ENCODE data around the gene RBMS1. TPM values are rescaled to one million over a fixed set of nuclear protein-coding genes. Genes with fewer than 3 reads are reported as not detected.

The RBMS1 gene
- polyA plus RNA-seq, 1 donor from 2014 or later: 8.4 TPM

DNA sequence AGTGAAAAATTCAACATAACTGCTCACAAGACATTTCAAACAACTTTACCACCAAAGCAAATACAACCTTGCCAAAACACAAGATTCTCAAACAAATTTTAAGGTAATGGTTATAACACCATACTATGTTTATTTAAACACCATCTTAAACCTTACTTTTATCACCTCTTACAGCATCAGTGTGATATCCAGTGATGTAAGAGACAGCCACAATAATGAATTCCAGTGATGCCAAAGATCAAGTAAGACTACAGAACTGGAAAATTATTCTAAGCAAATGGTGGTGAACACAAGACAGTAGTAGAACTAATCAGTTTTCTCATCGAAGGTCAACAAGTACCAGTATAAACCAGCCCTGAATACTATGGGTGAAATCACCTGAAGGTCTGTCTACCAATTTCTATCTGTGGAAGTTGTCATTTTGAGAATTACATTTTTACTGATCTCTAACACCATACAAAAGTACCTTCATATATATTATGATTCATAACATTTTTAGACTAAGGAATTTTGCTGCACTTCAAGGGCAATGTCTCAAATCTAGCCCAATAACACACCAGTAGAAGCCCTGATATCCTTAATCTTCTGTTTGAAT, 146.2 kb downstream of the RBMS1 start:
- H3K9me3 ChIP-seq (ENCODE audit: low read length): no peaks in the 10 kb centered on the region
- H3K27me3 ChIP-seq (ENCODE audit: insufficient read depth, low read depth, low read length): no peaks in the 10 kb centered on the region
- H3K4me2 ChIP-seq (ENCODE audit: low read length): no peak overlapping the region
- no peak overlapping the region for H3K27ac ChIP-seq (ENCODE audit: low read length)
- H4K20me1 ChIP-seq (ENCODE audit: insufficient read depth): no peaks in the 10 kb centered on the region
- H3K79me2 ChIP-seq (replicated peaks; ENCODE audit: insufficient read depth, low read length): no peaks in the 10 kb centered on the region
- no peak overlapping the region for H2AFZ ChIP-seq (ENCODE audit: low read depth, low read length)
- H3F3A ChIP-seq (ENCODE audit: insufficient read depth, low read length, poor library complexity, severe bottlenecking): no peaks in the 10 kb centered on the region
- no peak for TF ChIP-seq TAF1 (IDR thresholded peaks at IDR 0.05; ENCODE audit: low read depth)
- no peak for TF ChIP-seq POLR2AphosphoS5 (IDR thresholded peaks at IDR 0.05)
- no peak overlapping the region for H3K4me3 ChIP-seq (ENCODE audit: low read length)
- no peak overlapping the region for H3K9ac ChIP-seq (ENCODE audit: low read length)
- H3K36me3 ChIP-seq (ENCODE audit: insufficient read depth, low read length): no peaks in the 10 kb centered on the region
- H3K9me2 ChIP-seq (ENCODE audit: insufficient read depth, low read length): no peaks in the 10 kb centered on the region

DNA sequence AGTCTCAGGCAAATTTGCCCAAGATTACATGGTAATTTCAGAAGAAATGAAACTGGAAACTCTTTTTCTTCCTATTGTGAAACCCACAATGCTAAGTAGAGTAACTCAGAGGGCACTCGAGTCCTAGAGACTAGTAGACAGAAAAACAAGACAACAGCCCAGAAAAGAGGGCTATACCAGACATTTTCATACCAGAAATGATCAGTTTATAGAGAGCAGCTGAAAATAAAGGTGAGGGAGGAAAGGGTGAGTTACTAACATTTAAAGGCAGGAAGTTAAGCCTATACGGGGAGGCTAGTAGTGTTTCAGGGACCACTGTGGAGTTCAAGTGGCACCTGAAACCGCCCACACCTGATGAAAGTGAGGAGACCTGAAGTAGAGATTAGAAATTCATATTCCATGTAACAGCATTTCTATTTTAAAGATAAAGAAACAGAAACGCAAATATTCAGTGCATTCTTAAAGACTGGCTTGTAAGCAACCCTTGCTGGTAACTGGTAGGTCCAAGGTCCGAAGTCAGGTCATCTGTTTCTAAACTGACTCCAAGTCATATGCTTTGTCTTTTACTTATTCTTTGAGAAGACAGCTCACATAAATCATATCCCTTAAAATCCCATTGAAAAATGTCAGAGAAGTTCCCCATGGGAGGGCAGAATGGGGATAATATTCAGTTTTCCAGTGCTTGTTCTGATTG, 148.4 kb downstream of the RBMS1 start:
- H3K36me3 ChIP-seq (ENCODE audit: insufficient read depth, low read length): no peaks in the 10 kb centered on the region
- TF ChIP-seq MXI1 (conservative IDR thresholded peaks at IDR 0.05; ENCODE audit: poor library complexity, severe bottlenecking) (no peak), EP300 (conservative IDR thresholded peaks at IDR 0.05; ENCODE audit: poor library complexity, severe bottlenecking) (no peak), POLR2AphosphoS5 (IDR thresholded peaks at IDR 0.05) (no peak), EZH2 (IDR thresholded peaks at IDR 0.05; ENCODE audit: borderline replicate concordance, insufficient read depth, low read length, poor library complexity, severe bottlenecking) (no peak), TAF1 (IDR thresholded peaks at IDR 0.05; ENCODE audit: low read depth) (no peak), SMC3 (conservative IDR thresholded peaks at IDR 0.05; ENCODE audit: poor library complexity) (no peak), RAD21 (conservative IDR thresholded peaks at IDR 0.05) (no peak)
- TF ChIP-seq, protein P1, sequence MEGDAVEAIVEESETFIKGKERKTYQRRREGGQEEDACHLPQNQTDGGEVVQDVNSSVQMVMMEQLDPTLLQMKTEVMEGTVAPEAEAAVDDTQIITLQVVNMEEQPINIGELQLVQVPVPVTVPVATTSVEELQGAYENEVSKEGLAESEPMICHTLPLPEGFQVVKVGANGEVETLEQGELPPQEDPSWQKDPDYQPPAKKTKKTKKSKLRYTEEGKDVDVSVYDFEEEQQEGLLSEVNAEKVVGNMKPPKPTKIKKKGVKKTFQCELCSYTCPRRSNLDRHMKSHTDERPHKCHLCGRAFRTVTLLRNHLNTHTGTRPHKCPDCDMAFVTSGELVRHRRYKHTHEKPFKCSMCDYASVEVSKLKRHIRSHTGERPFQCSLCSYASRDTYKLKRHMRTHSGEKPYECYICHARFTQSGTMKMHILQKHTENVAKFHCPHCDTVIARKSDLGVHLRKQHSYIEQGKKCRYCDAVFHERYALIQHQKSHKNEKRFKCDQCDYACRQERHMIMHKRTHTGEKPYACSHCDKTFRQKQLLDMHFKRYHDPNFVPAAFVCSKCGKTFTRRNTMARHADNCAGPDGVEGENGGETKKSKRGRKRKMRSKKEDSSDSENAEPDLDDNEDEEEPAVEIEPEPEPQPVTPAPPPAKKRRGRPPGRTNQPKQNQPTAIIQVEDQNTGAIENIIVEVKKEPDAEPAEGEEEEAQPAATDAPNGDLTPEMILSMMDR (IDR thresholded peaks at IDR 0.05; ENCODE audit: poor library complexity, severe bottlenecking): no peak
- TF ChIP-seq, protein P2, sequence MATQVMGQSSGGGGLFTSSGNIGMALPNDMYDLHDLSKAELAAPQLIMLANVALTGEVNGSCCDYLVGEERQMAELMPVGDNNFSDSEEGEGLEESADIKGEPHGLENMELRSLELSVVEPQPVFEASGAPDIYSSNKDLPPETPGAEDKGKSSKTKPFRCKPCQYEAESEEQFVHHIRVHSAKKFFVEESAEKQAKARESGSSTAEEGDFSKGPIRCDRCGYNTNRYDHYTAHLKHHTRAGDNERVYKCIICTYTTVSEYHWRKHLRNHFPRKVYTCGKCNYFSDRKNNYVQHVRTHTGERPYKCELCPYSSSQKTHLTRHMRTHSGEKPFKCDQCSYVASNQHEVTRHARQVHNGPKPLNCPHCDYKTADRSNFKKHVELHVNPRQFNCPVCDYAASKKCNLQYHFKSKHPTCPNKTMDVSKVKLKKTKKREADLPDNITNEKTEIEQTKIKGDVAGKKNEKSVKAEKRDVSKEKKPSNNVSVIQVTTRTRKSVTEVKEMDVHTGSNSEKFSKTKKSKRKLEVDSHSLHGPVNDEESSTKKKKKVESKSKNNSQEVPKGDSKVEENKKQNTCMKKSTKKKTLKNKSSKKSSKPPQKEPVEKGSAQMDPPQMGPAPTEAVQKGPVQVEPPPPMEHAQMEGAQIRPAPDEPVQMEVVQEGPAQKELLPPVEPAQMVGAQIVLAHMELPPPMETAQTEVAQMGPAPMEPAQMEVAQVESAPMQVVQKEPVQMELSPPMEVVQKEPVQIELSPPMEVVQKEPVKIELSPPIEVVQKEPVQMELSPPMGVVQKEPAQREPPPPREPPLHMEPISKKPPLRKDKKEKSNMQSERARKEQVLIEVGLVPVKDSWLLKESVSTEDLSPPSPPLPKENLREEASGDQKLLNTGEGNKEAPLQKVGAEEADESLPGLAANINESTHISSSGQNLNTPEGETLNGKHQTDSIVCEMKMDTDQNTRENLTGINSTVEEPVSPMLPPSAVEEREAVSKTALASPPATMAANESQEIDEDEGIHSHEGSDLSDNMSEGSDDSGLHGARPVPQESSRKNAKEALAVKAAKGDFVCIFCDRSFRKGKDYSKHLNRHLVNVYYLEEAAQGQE (IDR thresholded peaks at IDR 0.05; ENCODE audit: borderline replicate concordance): no peak
- H3K4me2 ChIP-seq (ENCODE audit: low read length): no peak overlapping the region
- no peaks in the 10 kb centered on the region for H3K79me2 ChIP-seq (replicated peaks; ENCODE audit: insufficient read depth, low read length)
- no peaks in the 10 kb centered on the region for H3K9me2 ChIP-seq (ENCODE audit: insufficient read depth, low read length)
- no peaks in the 10 kb centered on the region for H3K9me3 ChIP-seq (ENCODE audit: low read length)
- no peak overlapping the region for H3K4me3 ChIP-seq (ENCODE audit: low read length)
- H3F3A ChIP-seq (ENCODE audit: insufficient read depth, low read length, poor library complexity, severe bottlenecking): no peaks in the 10 kb centered on the region
- H2AFZ ChIP-seq (ENCODE audit: low read depth, low read length): no peak overlapping the region
- H4K20me1 ChIP-seq (ENCODE audit: insufficient read depth): no peaks in the 10 kb centered on the region
- H3K27me3 ChIP-seq (ENCODE audit: insufficient read depth, low read depth, low read length): no peaks in the 10 kb centered on the region
- H3K9ac ChIP-seq (ENCODE audit: low read length): no peak overlapping the region
- H3K27ac ChIP-seq (ENCODE audit: low read length): no peak overlapping the region

All from neural cell (in vitro differentiated cells).